ENCODE data around the gene DLEC1.
"Not testable (repeated sequence)": the region's sequence is repeated elsewhere in the genome, so short reads cannot be mapped to it uniquely, and the experiment has no call there.

Gene DLEC1

GRCh38 chr3:38083254-38083653 is 44.2 kb downstream of the DLEC1 start:
- DNase-seq (ENCODE audit: low read depth in 2 of 2) = not testable (repeated sequence)

- DNase-seq (ENCODE audit: low read depth in 2 of 2) = no peak
Measured at GRCh38 chr3:38083871-38084333, 44.9 kb downstream of the DLEC1 start.

GRCh38 chr3:38084334-38085310 is 45.6 kb downstream of the DLEC1 start:
- DNase-seq (ENCODE audit: low read depth in 2 of 2) = no peak

- no peak for DNase-seq (ENCODE audit: low read depth in 2 of 2)
Measured at GRCh38 chr3:38085311-38085942, 46.4 kb downstream of the DLEC1 start.

GRCh38 chr3:38085943-38086324 is 46.9 kb downstream of the DLEC1 start:
- DNase-seq (ENCODE audit: low read depth in 2 of 2) = no peak

GRCh38 chr3:38086496-38086895 is 47.5 kb downstream of the DLEC1 start:
- DNase-seq (ENCODE audit: low read depth in 2 of 2) = no peak

- DNase-seq (ENCODE audit: low read depth in 2 of 2) = not testable (repeated sequence)
Measured at GRCh38 chr3:38087278-38087677, 48.3 kb downstream of the DLEC1 start.

GRCh38 chr3:38088126-38089078 is 49.4 kb downstream of the DLEC1 start:
- DNase-seq (ENCODE audit: low read depth in 2 of 2) = no peak

- DNase-seq (ENCODE audit: low read depth in 2 of 2) = no peak
Measured at GRCh38 chr3:38089163-38089562, 50.2 kb downstream of the DLEC1 start.

- no peak for DNase-seq (ENCODE audit: low read depth in 2 of 2)
Measured at GRCh38 chr3:38090453-38090852, 51.4 kb downstream of the DLEC1 start.

GRCh38 chr3:38094999-38095398 is 56.0 kb downstream of the DLEC1 start:
- no peak for DNase-seq (ENCODE audit: low read depth in 2 of 2)

- no peak for DNase-seq (ENCODE audit: low read depth in 2 of 2)
Measured at GRCh38 chr3:38095669-38096483, 56.9 kb downstream of the DLEC1 start.

- DNase-seq (ENCODE audit: low read depth in 2 of 2) = no peak
Measured at GRCh38 chr3:38097446-38098375, 58.7 kb downstream of the DLEC1 start.

- no peak for DNase-seq (ENCODE audit: low read depth in 2 of 2)
Measured at GRCh38 chr3:38098376-38098723, 59.3 kb downstream of the DLEC1 start.

GRCh38 chr3:38099518-38099917 is 60.5 kb downstream of the DLEC1 start:
- DNase-seq (ENCODE audit: low read depth in 2 of 2) = no peak

GRCh38 chr3:38100498-38100897 is 61.5 kb downstream of the DLEC1 start:
- no peak for DNase-seq (ENCODE audit: low read depth in 2 of 2)

- DNase-seq (ENCODE audit: low read depth in 2 of 2) = no peak
Measured at GRCh38 chr3:38101811-38102443, 62.9 kb downstream of the DLEC1 start.

GRCh38 chr3:38102444-38102814 is 63.4 kb downstream of the DLEC1 start:
- DNase-seq (ENCODE audit: low read depth in 2 of 2) = no peak

GRCh38 chr3:38105525-38105924 is 66.5 kb downstream of the DLEC1 start:
- no peak for DNase-seq (ENCODE audit: low read depth in 2 of 2)

All from activated CD4-positive, alpha-beta T cell treated with anti-CD3 and anti-CD28 coated beads for 24 hours (primary cell).